Endothelial cell of umbilical vein (primary cell): ENCODE data around the gene GOLGA2. TPM values are rescaled to one million over a fixed set of nuclear protein-coding genes. Genes with fewer than 3 reads are reported as not detected.

ENCODE experiments used
- Bru-seq: library from RNA; stranded (reverse); fragments of 400-500 nt; gene quantifications from one replicate; lab custom pipeline; 2021; lab: Mats Ljungman, UMichigan
- BruChase-seq, 2 experiments: library from RNA; stranded (reverse); fragments of 400-500 nt; gene quantifications; one replicate each; lab custom pipeline; 2021; lab: Mats Ljungman, UMichigan
- BruUV-seq: library from RNA; stranded (reverse); fragments of 400-500 nt; replicated peaks from 2 replicates; lab custom pipeline; 2021; lab: Mats Ljungman, UMichigan
- CTCF ChIA-PET: fragments of 300-600, 350-600 bp; sonication (Branson Sonifier 250); formaldehyde crosslinking; loops from one replicate; lab custom pipeline; 2021; ENCODE audit warnings: antibody characterized with exemption, inconsistent platforms; lab: Charles Lee
- POLR2A ChIA-PET: fragments of 300-600, 350-600 bp; sonication (Branson Sonifier 250); formaldehyde crosslinking; loops from one replicate; lab custom pipeline; 2021; ENCODE audit warnings: antibody characterized with exemption, inconsistent platforms; lab: Charles Lee
- DNase-seq: peaks from one replicate; pipeline ENCODE4 v3.0.0-alpha.2; 2011; ENCODE audit warnings: low read depth, low spot score
- FAIRE-seq: peaks from 2 replicates; lab custom pipeline; 2011; peaks lifted over from hg19 to GRCh38; lab: Jason Lieb, UNC
- H2AFZ ChIP-seq: 2 replicates; pipeline ENCODE4 v1.6.0; 2012; ENCODE audit warnings: low read depth, low read length, control low read depth, inconsistent platforms
- H3K27ac ChIP-seq: 2 replicates; pipeline ENCODE4 v1.5.1; 2011; ENCODE audit warnings: low read depth, mild to moderate bottlenecking, control low read depth, low read length, moderate library complexity; ENCODE audit not compliant: insufficient read depth
- H3K27me3 ChIP-seq, 2 experiments: 2 replicates each; pipeline versions ENCODE4 v1.6.0 to v1.6.1; 2011; ENCODE audit warnings: low read length in 2 of 2, mixed read lengths in 1 of 2; ENCODE audit not compliant: control insufficient read depth in 2 of 2, insufficient read depth in 2 of 2
- H3K36me3 ChIP-seq, 2 experiments: 2 replicates in 1 of 2; 3 replicates in 1 of 2; pipeline ENCODE4 v1.5.1; 2011; ENCODE audit warnings: low read length in 2 of 2, mild to moderate bottlenecking in 1 of 2, moderate library complexity in 1 of 2; ENCODE audit not compliant: control insufficient read depth in 2 of 2, insufficient read depth in 2 of 2; ENCODE audit errors: extremely low read depth in 1 of 2
- H3K4me1 ChIP-seq: 3 replicates; pipeline ENCODE4 v1.5.1; 2011; ENCODE audit warnings: mild to moderate bottlenecking, low read length; ENCODE audit not compliant: control insufficient read depth, insufficient read depth; ENCODE audit errors: extremely low read depth
- H3K4me2 ChIP-seq: 2 replicates; pipeline ENCODE4 v1.6.1; 2011; ENCODE audit warnings: low read length, control low read depth, mixed read lengths; ENCODE audit not compliant: insufficient read depth
- H3K4me3 ChIP-seq, 3 experiments: fragments of 200-600 bp in 1 of 3; sonication (generic), shearing (Covaris generic) in 1 of 3; replicated peaks in 1 of 3; 2 replicates each; pipeline ENCODE4 v1.5.1; 2011 to 2016; ENCODE audit warnings: control low read depth in 3 of 3, low read length in 3 of 3, mild to moderate bottlenecking in 2 of 3, inconsistent platforms in 1 of 3, low read depth in 1 of 3, moderate library complexity in 1 of 3; ENCODE audit not compliant: insufficient read depth in 1 of 3
- H3K79me2 ChIP-seq: 2 replicates; pipeline ENCODE4 v1.6.0; 2012; ENCODE audit warnings: low read length, inconsistent platforms; ENCODE audit not compliant: control insufficient read depth, insufficient read depth
- H3K9ac ChIP-seq: replicated peaks from 2 replicates; pipeline ENCODE3; 2011; ENCODE audit warnings: low read length, control low read depth; ENCODE audit not compliant: insufficient read depth; ENCODE audit errors: extremely low read depth
- H3K9me1 ChIP-seq: replicated peaks from 3 replicates; pipeline ENCODE4 v1.6.0; 2011; ENCODE audit warnings: mild to moderate bottlenecking, low read length; ENCODE audit not compliant: control insufficient read depth, insufficient read depth; ENCODE audit errors: extremely low read depth
- H3K9me3 ChIP-seq: replicated peaks from 2 replicates; pipeline ENCODE4 v1.5.1; 2012; ENCODE audit warnings: low read length, inconsistent platforms; ENCODE audit not compliant: control insufficient read depth, insufficient read depth
- H4K20me1 ChIP-seq: replicated peaks from 2 replicates; pipeline ENCODE3; 2011; ENCODE audit warnings: mild to moderate bottlenecking, low read length; ENCODE audit not compliant: control insufficient read depth, insufficient read depth; ENCODE audit errors: extremely low read depth
- EZH2 ChIP-seq: IDR thresholded peaks from 2 replicates; pipeline ENCODE4 v1.6.1; 2012; ENCODE audit warnings: borderline replicate concordance, low read depth, mild to moderate bottlenecking, moderate library complexity, low read length, inconsistent platforms; ENCODE audit not compliant: severe bottlenecking
- FOS ChIP-seq: IDR thresholded peaks from 2 replicates; pipeline ENCODE4 v1.6.1; 2011; ENCODE audit warnings: mild to moderate bottlenecking, low read length, moderate library complexity, borderline replicate concordance; ENCODE audit not compliant: insufficient read depth
- MAX ChIP-seq: IDR thresholded peaks from 2 replicates; pipeline ENCODE4 v1.6.1; 2011; ENCODE audit not compliant: insufficient read depth, insufficient read length
- POLR2A ChIP-seq: IDR thresholded peaks from 2 replicates; pipeline ENCODE4 v1.6.1; 2012; ENCODE audit warnings: low read depth, mild to moderate bottlenecking, control low read depth, low read length
- dilution Hi-C: fragments of 300-500 bp; cut with MboI; formaldehyde crosslinking; loops from one replicate; pipeline ENCODE4 v1.15.0; 2019; ENCODE audit warnings: low sequenced_read_pairs; ENCODE audit not compliant: extremely low pct_ligation_motif_present
- intact Hi-C: fragments of 100-400 bp; cut with micrococcal nuclease; formaldehyde crosslinking; loops from one replicate; pipeline ENCODE4 v1.10.0; 2022
- long read RNA-seq: library from polyadenylated mRNA; stranded (forward); transcript quantifications from one replicate; pipeline ENCODE4 v2.0.0, GENCODE V29; 2021
- polyA minus RNA-seq, 3 experiments: library from RNA; depleted of rRNA, polyadenylated mRNA; stranded (reverse); fragments of >200 nt; gene quantifications; 1 replicate in 1 of 3; 2 replicates in 2 of 3; pipeline ENCODE4 v1.2.3, GENCODE V29; 2011
- polyA plus RNA-seq, 4 experiments: library from polyadenylated mRNA; depleted of rRNA in 3 of 4; stranded (reverse) in 3 of 4; unstranded in 1 of 4; fragments of >200 nt; gene quantifications; 2 replicates each; pipeline versions ENCODE4 v1.2.1 to v1.2.3, GENCODE V29; 2011 to 2012; ENCODE audit warnings: missing spikeins in 1 of 4
- total RNA-seq: library from RNA; stranded (reverse); gene quantifications from 2 replicates; pipeline ENCODE4 v1.2.3, GENCODE V29; 2021

Gene GOLGA2
- total RNA-seq (107 and 114 TPM in 2 replicates), polyA plus RNA-seq (42.3 and 52.3 TPM in 2 replicates), polyA minus RNA-seq (76.1 and 77.9 TPM in 2 replicates), Bru-seq, nascent RNA (percentile 77 among the genes with signal in this experiment), BruChase-seq, experiment 1, labeled RNA remaining after a 6-hour chase (percentile 96 among the genes with signal in this experiment), BruChase-seq, experiment 2, labeled RNA remaining after a 2-hour chase (percentile 94 among the genes with signal in this experiment)
- 60.9 and 63.1 TPM in 2 replicates for polyA plus RNA-seq (2011; cell fraction: cytosol; rRNA removed)
- polyA plus RNA-seq (2011; cell fraction: nucleus; rRNA removed): 168 and 171 TPM in 2 replicates
- 62.3 and 70.7 TPM in 2 replicates for polyA plus RNA-seq (2012)
- 13.6 TPM for polyA minus RNA-seq (2011; cell fraction: cytosol; rRNA and poly(A)+ RNA removed)
- 71.3 and 78.5 TPM in 2 replicates for polyA minus RNA-seq (2011; cell fraction: nucleus; rRNA and poly(A)+ RNA removed)
- long read RNA-seq, partial matches to known transcripts: 11 of 299 reads
- long read RNA-seq, other reads (novel, unspliced or antisense): 286 of 299 reads

- H3K36me3 ChIP-seq: peaks cover 2 to 12% of the 10 kb centered on the region in 2 experiments
- H3K27ac ChIP-seq: peak within 1 kb of the TSS; percentile 89
- peak within 1 kb of the TSS; percentile 68 for H2AFZ ChIP-seq
- H3K9me3 ChIP-seq: no peaks in the 10 kb centered on the region
- H3K4me3 ChIP-seq: peak within 1 kb of the TSS; percentile 80 to 95 (median 81)
- FAIRE-seq (no peak), DNase-seq (peak; percentile 58)
- no peaks in the 10 kb centered on the region for H3K27me3 ChIP-seq
- ChIA-PET POLR2A (no interaction called here), CTCF (interaction anchor here (0.7 to 1.1 kb wide), 6 partner anchors 20 to 145 kb away, joined by 3 to 7 read pairs (median 5); partner anchors contain the start of gene CERCAM)
- intact Hi-C loops: loop anchor here (1.0 to 2.0 kb wide), 3 partner anchors 20 to 115 kb away; partner anchors contain the start of genes BBLN, COQ4 and TRUB2
- dilution Hi-C loops: no loop called here
- peaks cover 27% of the 10 kb centered on the region for H3K79me2 ChIP-seq
- H3K4me1 ChIP-seq: peaks cover 27% of the 10 kb centered on the region
- peak within 1 kb of the TSS; percentile 86 for H3K4me2 ChIP-seq
- H3K9ac ChIP-seq: peak within 1 kb of the TSS; percentile 95
- H4K20me1 ChIP-seq: no peaks in the 10 kb centered on the region
- no peak for TF ChIP-seq EZH2
- no peak for TF ChIP-seq FOS
- TF ChIP-seq MAX: no peak
- TF ChIP-seq POLR2A: peak; percentile 38
- BruUV-seq: no TSS peak
- H3K9me1 ChIP-seq: no peaks in the 10 kb centered on the region
Measured at GRCh38 chr9:128275198-128276007, at the start of gene GOLGA2. Gene GOLGA2, minus strand, starts transcription at chr9:128276007. Its CDS starts 31 bp downstream, at chr9:128275976.
